Activated T-helper 1 cell treated with anti-CD3 and anti-CD28 coated beads, Interleukin-2, amount 50 U/mL, for 16 hours (primary cell): ENCODE data around the gene NOM1.

Experiments
- DNase-seq, 2 donors: peaks; one replicate each; pipeline ENCODE4 v3.0.0-alpha.2; 2020; ENCODE audit warnings: low read depth in 1 of 2, low spot score in 1 of 2

NOM1 gene

GRCh38 chr7:157014635-157015555, 65.4 kb downstream of the NOM1 start:
- no peak for DNase-seq

- no peak for DNase-seq
These were observed 66.5 kb downstream of the NOM1 start for GRCh38 chr7:157016024-157016351.

- no peak for DNase-seq
These were observed 67.0 kb downstream of the NOM1 start for GRCh38 chr7:157016352-157017041.

GRCh38 chr7:157017149-157017548, 67.6 kb downstream of the NOM1 start:
- no peak for DNase-seq

GRCh38 chr7:157017603-157018327, 68.3 kb downstream of the NOM1 start:
- DNase-seq: no peak

- DNase-seq: no peak
These were observed 69.0 kb downstream of the NOM1 start for GRCh38 chr7:157018328-157018996.

- no peak for DNase-seq
These were observed 69.6 kb downstream of the NOM1 start for GRCh38 chr7:157018997-157019608.

- no peak for DNase-seq
These were observed 70.4 kb downstream of the NOM1 start for GRCh38 chr7:157019718-157020451.

- no peak for DNase-seq
These were observed 71.1 kb downstream of the NOM1 start for GRCh38 chr7:157020514-157021070.

- DNase-seq: no peak
These were observed 71.8 kb downstream of the NOM1 start for GRCh38 chr7:157021071-157021870.

GRCh38 chr7:157021871-157022680, 72.6 kb downstream of the NOM1 start:
- DNase-seq: no peak
